HG02970 (cell line): ENCODE data around the gene JAZF1.

Experiments used
- ATAC-seq: cut with Tn5 transposase; IDR thresholded peaks from one replicate; pipeline ENCODE4 v1.9.1; 2021; ENCODE audit warnings: mild to moderate bottlenecking, moderate library complexity, moderate number of reproducible peaks; ENCODE audit not compliant: unreplicated experiment, low FRiP score

JAZF1 gene

DNA sequence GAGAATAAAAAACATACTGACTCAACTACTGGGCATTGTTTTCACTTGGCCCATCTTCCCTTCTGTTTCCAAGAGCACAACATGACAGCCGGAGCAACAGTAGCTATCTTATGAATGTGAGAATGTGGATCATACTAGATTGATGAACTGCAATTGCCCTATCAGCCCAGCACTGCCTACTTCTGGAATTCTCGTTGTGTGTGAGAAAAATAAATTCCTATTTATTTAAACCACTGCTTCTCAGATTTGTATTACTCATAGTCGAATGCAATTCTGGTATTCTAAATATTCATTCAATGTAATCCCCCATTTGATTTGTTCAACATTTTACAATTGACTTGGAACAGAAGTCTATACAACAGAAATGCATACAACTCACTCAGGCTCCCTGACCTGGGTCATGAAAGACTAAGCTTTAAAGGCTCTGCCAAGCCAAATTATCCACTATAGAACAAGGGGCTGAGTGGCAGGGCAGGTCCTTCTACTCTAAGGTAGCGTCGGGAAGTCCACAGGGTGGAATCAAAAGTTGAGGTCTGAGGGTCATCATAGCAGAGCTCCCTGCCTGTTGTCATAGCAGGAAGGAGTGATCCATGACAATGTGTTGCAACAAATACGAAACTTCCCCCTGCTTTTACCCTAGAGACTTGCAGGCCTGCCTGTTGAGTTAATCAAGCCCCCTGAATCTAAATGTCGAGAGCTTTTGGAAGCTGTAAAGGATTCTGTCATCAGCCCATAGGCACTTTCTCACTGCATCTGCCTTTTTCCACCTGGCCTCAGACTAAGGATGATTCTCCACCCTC is 12.4 kb upstream of the JAZF1 start:
- no peak for ATAC-seq

DNA sequence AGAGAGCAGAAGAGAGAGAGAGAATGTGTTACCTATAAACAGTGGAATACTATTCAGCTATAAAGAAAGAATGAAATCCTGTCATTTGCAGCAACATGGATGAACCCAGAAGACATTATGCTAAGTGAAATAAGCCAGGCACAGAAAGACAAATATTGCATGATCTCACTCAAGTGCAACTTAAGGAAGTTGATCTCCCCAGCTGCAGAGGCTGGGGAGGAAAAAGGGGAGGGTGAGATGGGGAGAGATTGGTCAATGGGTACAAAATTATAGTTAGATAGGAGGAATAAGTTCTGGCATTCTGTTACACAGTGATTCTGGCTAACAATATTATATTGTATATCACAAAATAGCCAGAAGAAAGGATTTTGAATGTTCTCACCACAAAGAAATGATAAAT is 11.2 kb upstream of the JAZF1 start:
- no peak for ATAC-seq

DNA sequence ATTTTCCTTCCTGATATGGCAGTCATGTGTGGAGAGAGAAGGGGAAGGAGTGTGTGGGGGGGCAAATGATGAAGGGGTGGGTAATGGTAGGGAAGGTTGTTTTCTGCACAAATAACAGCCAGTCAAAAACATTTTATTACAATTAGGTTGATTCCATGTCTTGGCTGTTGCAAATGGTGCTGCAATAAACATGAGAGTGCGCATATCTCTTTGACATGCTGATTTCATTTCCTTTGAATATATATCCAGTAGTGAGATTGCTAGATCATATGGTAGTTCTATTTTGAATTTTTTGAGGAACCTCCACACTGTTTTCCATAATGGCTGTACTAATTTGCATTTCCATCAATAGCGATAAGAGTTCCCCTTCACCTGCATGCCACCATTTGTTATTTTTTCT is 10.6 kb upstream of the JAZF1 start:
- no peak for ATAC-seq

GRCh38 chr7:28190077-28190710 is 9.6 kb upstream of the JAZF1 start:
- ATAC-seq, result no peak

- ATAC-seq, result no peak
Observed at GRCh38 chr7:28187012-28187411, 6.4 kb upstream of the JAZF1 start.

DNA sequence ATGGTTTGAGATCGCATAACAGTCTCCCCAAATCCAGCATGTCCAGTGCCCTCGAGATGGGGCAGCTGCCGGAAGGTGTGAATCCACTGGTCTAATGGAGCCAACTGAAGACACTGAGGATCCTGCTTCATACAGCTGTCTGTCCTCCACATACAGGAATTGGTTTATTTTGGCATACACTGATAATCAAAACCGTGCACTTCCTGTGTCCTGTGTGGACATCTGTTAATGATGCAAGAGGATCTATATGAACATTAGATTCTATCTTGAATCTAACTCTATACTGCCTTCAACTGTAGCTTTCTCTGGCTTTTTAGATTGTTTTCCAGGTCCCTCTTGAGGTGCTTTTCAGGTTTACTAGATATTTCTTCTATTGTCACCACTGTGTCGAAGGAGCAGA is 3.0 kb upstream of the JAZF1 start:
- no peak for ATAC-seq

GRCh38 chr7:28182071-28182471 is 1.5 kb upstream of the JAZF1 start:
- no peak for ATAC-seq

- no peak for ATAC-seq
Observed at GRCh38 chr7:28181416-28181815, 821 bp upstream of the JAZF1 start.

DNA sequence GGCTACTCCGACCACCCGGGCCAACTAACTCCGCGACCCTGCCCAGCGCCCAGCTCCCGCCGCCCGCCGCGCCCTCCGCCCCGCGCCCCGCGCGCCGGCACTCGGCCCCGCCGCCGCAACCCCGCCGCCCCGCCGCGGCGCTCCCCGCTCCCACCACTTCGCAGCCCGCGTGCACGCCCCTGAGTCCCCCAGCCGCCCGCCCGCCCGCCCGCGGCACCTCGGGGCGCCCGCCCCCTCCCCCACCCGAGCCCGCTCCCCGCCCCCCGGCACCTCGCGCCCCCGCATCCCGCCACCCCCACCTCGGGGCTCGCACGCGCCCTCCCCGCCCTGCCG is 598 bp downstream of the JAZF1 start:
- ATAC-seq, result no peak

- peak; percentile 63 for ATAC-seq
Observed at GRCh38 chr7:28179120-28180030, 1.2 kb downstream of the JAZF1 start.

- ATAC-seq, result no peak
Observed at GRCh38 chr7:28178599-28178998, 2.0 kb downstream of the JAZF1 start.

DNA sequence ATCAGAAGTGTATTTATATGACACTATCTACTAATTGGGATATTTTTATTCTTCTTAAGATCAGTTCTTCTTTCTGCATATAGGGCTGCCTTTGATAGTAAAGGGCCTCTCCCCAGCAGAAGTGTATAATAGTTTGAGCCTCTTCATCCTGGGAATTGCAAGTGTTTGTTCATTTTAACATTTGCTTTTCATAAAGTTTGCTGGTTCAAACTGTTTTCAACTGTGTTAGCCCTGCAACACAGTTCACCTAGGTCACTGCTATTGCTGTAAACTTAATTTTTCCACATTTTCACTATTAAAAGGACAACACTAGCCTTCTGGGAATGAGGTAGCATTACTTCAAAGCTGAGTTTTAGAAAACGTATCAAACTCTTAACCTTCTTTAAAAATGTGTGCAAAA is 2.8 kb downstream of the JAZF1 start:
- ATAC-seq, result no peak

GRCh38 chr7:28176645-28177044 is 4.0 kb downstream of the JAZF1 start:
- ATAC-seq, result no peak

DNA sequence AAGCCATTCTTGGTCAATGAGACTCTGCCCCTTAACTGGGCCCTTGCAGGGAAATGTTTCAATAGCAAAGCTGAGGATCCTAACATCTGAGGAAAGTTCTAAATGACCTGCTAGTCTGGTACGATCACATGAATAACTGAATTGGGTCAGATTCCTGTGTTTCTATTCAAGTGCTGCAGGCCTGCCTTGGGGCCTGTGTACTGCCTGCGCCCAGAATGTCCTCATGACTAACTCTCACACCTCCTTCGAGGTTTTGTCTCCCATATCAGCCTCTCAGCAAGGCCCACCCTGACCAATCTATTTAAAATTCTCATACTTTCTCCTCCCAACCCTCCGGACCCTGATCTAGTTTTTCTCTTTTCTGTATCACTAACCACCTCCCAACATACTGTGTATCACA is 4.4 kb downstream of the JAZF1 start:
- ATAC-seq, result no peak

DNA sequence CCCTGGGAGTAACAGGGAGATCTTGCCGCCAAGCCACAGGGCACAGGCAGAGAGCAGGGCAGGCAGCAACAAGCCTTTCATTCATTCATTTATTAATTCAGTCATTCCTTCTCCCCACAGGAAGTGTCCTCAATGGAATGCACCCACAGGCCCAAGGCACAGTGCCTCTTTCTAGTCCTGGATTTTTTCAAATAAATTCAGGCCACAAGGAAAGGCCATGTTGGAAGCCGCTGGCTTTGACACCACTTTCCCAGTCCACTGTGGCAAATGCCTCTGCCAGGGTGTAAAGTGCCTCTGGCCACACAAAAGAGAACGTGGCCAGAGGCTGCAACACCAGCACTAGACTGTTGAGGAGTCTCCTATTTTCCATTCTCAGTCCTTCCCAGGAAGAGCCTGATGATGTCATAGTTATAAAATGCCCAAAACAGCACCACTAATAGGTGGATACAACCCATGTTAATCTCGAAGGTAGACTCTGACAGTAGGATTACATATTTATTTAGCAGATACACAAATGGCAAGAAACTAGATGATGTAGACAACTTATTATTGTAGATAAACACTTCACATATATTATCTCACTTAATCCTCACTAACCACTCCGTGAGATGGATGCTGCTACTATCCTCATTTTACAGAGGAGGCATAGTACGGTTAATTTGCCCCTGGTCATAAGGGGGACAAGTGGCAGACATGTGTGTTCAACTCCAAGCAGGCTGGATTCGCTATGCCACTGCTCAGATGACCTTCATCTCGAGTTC is 5.5 kb downstream of the JAZF1 start:
- ATAC-seq, result no peak

- ATAC-seq, result no peak
Observed at GRCh38 chr7:28174442-28174841, 6.2 kb downstream of the JAZF1 start.

- ATAC-seq, result no peak
Observed at GRCh38 chr7:28173531-28173930, 7.1 kb downstream of the JAZF1 start.

DNA sequence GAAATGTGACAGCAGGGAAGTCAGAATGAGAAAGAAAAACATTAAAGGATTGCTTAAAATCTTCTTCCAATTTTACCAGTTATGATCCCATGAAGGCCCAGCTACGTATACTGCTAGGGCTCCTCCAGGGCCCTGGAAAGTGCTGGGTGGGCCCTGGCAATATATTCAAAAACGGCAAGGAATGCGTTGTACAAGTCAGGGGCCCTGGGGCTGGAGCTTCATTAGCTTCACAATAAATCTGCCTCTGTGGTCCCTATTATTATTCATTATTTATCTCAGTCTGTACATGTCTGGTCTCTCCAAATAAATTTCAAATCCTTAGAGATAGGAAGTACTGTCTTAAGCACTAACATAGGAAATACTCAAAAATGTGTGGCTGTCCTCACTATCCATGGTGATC is 7.6 kb downstream of the JAZF1 start:
- no peak for ATAC-seq

- no peak for ATAC-seq
Observed at GRCh38 chr7:28170701-28171100, 9.9 kb downstream of the JAZF1 start.

GRCh38 chr7:28169230-28169629 is 11.4 kb downstream of the JAZF1 start:
- ATAC-seq, result no peak
